HEK293 (cell line): ENCODE results near the gene ADGRD1.

Experiments
- CTCF ChIA-PET: fragments of 350-600 bp; formaldehyde crosslinking; extraction: SDS; loops from one replicate; lab custom pipeline; 2021; ENCODE audit warnings: antibody characterized with exemption; lab: Yijun Ruan, JAX
- POLR2A ChIA-PET: fragments of 300-600 bp; formaldehyde crosslinking; extraction: SDS; loops from one replicate; lab custom pipeline; 2020; ENCODE audit warnings: antibody characterized with exemption, inconsistent platforms; lab: Yijun Ruan, JAX
- H3K27ac ChIP-seq: fragments of 200-500 bp; sonication (Bioruptor generic); 2 replicates; pipeline ENCODE4 v1.5.1; 2014; ENCODE audit warnings: low read depth, low read length, control low read depth, inconsistent platforms; ENCODE audit errors: extremely low read depth
- H3K36me3 ChIP-seq, 2 experiments: fragments of 200-500 bp in 1 of 2; sonication (Bioruptor generic) in 1 of 2; 1 replicate in 1 of 2; 2 replicates in 1 of 2; pipeline ENCODE4 v1.5.1; 2014 to 2017; ENCODE audit warnings: inconsistent platforms in 2 of 2, low read length in 2 of 2; ENCODE audit not compliant: control insufficient read depth in 2 of 2, insufficient read depth in 1 of 2
- H3K4me1 ChIP-seq: fragments of 200-500 bp; sonication (Bioruptor generic); 2 replicates; pipeline ENCODE4 v1.5.1; 2014; ENCODE audit warnings: mild to moderate bottlenecking, low read length, inconsistent platforms; ENCODE audit not compliant: control insufficient read depth, insufficient read depth
- H3K4me3 ChIP-seq: 2 replicates; pipeline ENCODE4 v1.5.1; 2011; ENCODE audit warnings: low read depth, mild to moderate bottlenecking, control low read depth, low read length, moderate library complexity
- H3K9me3 ChIP-seq: fragments of 200-500 bp; sonication (Bioruptor generic); 2 replicates; pipeline ENCODE4 v1.5.1; 2014; ENCODE audit warnings: low read depth, low read length, inconsistent platforms; ENCODE audit not compliant: control insufficient read depth, insufficient read depth
- ELK4 ChIP-seq: IDR thresholded peaks from 2 replicates; pipeline ENCODE4 v1.6.1; 2011; ENCODE audit warnings: mild to moderate bottlenecking, low read depth, low read length, borderline replicate concordance
- FEZF1 ChIP-seq: fragments of 450-650 bp; formaldehyde crosslinking; IDR thresholded peaks from 2 replicates; pipeline ENCODE4 v1.5.1; 2016; ENCODE audit warnings: missing biosample characterization, missing genetic modification characterization
- WT1 ChIP-seq: fragments of 450-650 bp; formaldehyde crosslinking; IDR thresholded peaks from 2 replicates; pipeline ENCODE4 v1.5.1; 2016; ENCODE audit warnings: missing biosample characterization, missing genetic modification characterization
- YY2 ChIP-seq: fragments of 450-650 bp; formaldehyde crosslinking; IDR thresholded peaks from 2 replicates; pipeline ENCODE4 v1.5.1; 2016; ENCODE audit warnings: missing biosample characterization, missing genetic modification characterization
- ZBTB49 ChIP-seq: fragments of 450-650 bp; formaldehyde crosslinking; IDR thresholded peaks from 2 replicates; pipeline ENCODE4 v1.5.1; 2016; ENCODE audit warnings: missing biosample characterization, missing genetic modification characterization, low read depth
- ZFP37 ChIP-seq: fragments of 450-650 bp; formaldehyde crosslinking; IDR thresholded peaks from 2 replicates; pipeline ENCODE4 v1.5.1; 2016; ENCODE audit warnings: missing biosample characterization, missing genetic modification characterization
- ZNF121 ChIP-seq: fragments of 450-650 bp; formaldehyde crosslinking; IDR thresholded peaks from 2 replicates; pipeline ENCODE4 v1.5.1; 2016; ENCODE audit warnings: missing biosample characterization, missing genetic modification characterization
- ZNF157 ChIP-seq: fragments of 450-650 bp; formaldehyde crosslinking; IDR thresholded peaks from 2 replicates; pipeline ENCODE4 v1.5.1; 2016; ENCODE audit warnings: missing biosample characterization, missing genetic modification characterization
- ZNF26 ChIP-seq: fragments of 450-650 bp; formaldehyde crosslinking; IDR thresholded peaks from 2 replicates; pipeline ENCODE4 v1.5.1; 2016; ENCODE audit warnings: missing biosample characterization, missing genetic modification characterization
- ZNF274 ChIP-seq, 2 experiments: fragments of 200-500 bp in 1 of 2; fragments of 450-650 bp in 1 of 2; sonication (Bioruptor generic) in 1 of 2; formaldehyde crosslinking in 1 of 2; IDR thresholded peaks; 2 replicates each; pipeline versions ENCODE4 v1.5.1 to v1.6.1; 2014 to 2016; ENCODE audit warnings: borderline replicate concordance in 1 of 2, inconsistent platforms in 1 of 2, low read length in 1 of 2, missing biosample characterization in 1 of 2, missing genetic modification characterization in 1 of 2
- ZNF280D ChIP-seq: fragments of 450-650 bp; formaldehyde crosslinking; IDR thresholded peaks from 2 replicates; pipeline ENCODE4 v1.5.1; 2016; ENCODE audit warnings: missing biosample characterization, missing genetic modification characterization
- ZNF488 ChIP-seq: fragments of 450-650 bp; formaldehyde crosslinking; IDR thresholded peaks from 2 replicates; pipeline ENCODE4 v1.5.1; 2016; ENCODE audit warnings: missing biosample characterization, missing genetic modification characterization
- ZNF513 ChIP-seq: fragments of 450-650 bp; IDR thresholded peaks from 2 replicates; pipeline ENCODE4 v1.5.1; 2018; ENCODE audit warnings: missing biosample characterization, missing genetic modification characterization
- ZNF558 ChIP-seq: fragments of 450-650 bp; formaldehyde crosslinking; IDR thresholded peaks from 2 replicates; pipeline ENCODE4 v1.5.1; 2016; ENCODE audit warnings: missing biosample characterization, missing genetic modification characterization
- ZNF596 ChIP-seq: fragments of 450-650 bp; IDR thresholded peaks from 2 replicates; pipeline ENCODE4 v1.5.0; 2018; ENCODE audit warnings: missing biosample characterization, mild to moderate bottlenecking, missing genetic modification characterization, moderate library complexity
- ZNF600 ChIP-seq: fragments of 450-650 bp; formaldehyde crosslinking; IDR thresholded peaks from 2 replicates; pipeline ENCODE4 v1.5.1; 2016; ENCODE audit warnings: missing biosample characterization, missing genetic modification characterization
- ZNF639 ChIP-seq: fragments of 450-650 bp; formaldehyde crosslinking; IDR thresholded peaks from 2 replicates; pipeline ENCODE4 v1.5.1; 2016; ENCODE audit warnings: missing biosample characterization, missing genetic modification characterization
- ZNF692 ChIP-seq: fragments of 450-650 bp; formaldehyde crosslinking; IDR thresholded peaks from 2 replicates; pipeline ENCODE4 v1.5.1; 2016; ENCODE audit warnings: missing biosample characterization, missing genetic modification characterization
- ZNF701 ChIP-seq: fragments of 450-650 bp; formaldehyde crosslinking; IDR thresholded peaks from 2 replicates; pipeline ENCODE4 v1.5.1; 2016; ENCODE audit warnings: missing biosample characterization, missing genetic modification characterization

Gene ADGRD1

GRCh38 chr12:131112021-131112420 lies 158.3 kb downstream of the ADGRD1 start (continued):
- TF ChIP-seq ZNF639 = no peak
- TF ChIP-seq, all 188 proteins: peak for 3

- H3K27ac ChIP-seq = no peak overlapping the region
- no peaks in the 10 kb centered on the region for H3K4me1 ChIP-seq
- ChIA-PET CTCF (interaction anchor here (0.6 to 3.2 kb wide), 5 partner anchors 8 to 718 kb away, joined by 3 to 23 read pairs (median 3); no protein-coding TSS in a partner anchor), POLR2A (no interaction called here)
- no peaks in the 10 kb centered on the region for H3K9me3 ChIP-seq
- H3K4me3 ChIP-seq = no peak overlapping the region
- no peaks in the 10 kb centered on the region for H3K36me3 ChIP-seq
- TF ChIP-seq ZNF692 (tag by site-specific recombination) = no peak
- no peak for TF ChIP-seq ZNF121
- no peak for TF ChIP-seq ZNF488
- no peak for TF ChIP-seq ZNF600 (tag by site-specific recombination)
- TF ChIP-seq ZNF639 = no peak
- TF ChIP-seq YY2 (tag by site-specific recombination) = no peak
- no peak for TF ChIP-seq ZNF157
- no peak for TF ChIP-seq ZNF596
- TF ChIP-seq ZNF513 (tag by site-specific recombination) = no peak
- no peak for TF ChIP-seq ZFP37 (tag by site-specific recombination)
- TF ChIP-seq ZBTB49 (tag by site-specific recombination) = no peak
- TF ChIP-seq FEZF1 = no peak
- no peak for TF ChIP-seq ZNF701 (tag by site-specific recombination)
- TF ChIP-seq ZNF280D (tag by site-specific recombination) = no peak
- TF ChIP-seq ZNF274 (IDR thresholded peaks at IDR 0.05; ENCODE audit: low read length) = no peak
- TF ChIP-seq ZNF274 (tag by site-specific recombination; IDR thresholded peaks at IDR 0.05; ENCODE audit: borderline replicate concordance) = no peak
- no peak for TF ChIP-seq ZNF558 (tag by site-specific recombination)
- TF ChIP-seq WT1 (tag by site-specific recombination) = no peak
- TF ChIP-seq ELK4 = no peak
- no peak for TF ChIP-seq ZNF26
These were observed 159.1 kb downstream of the ADGRD1 start for GRCh38 chr12:131112700-131113290.
